Ovary (tissue), 3 donors: ENCODE measurements around the gene ST3GAL5.

Source experiments
- CTCF ChIP-seq, 3 donors: fragments of 450-650 bp in 2 of 3; fragments of 200-600 bp in 1 of 3; IDR thresholded peaks; one replicate each; pipeline versions ENCODE4 v1.5.1 to v1.8.0; 2016 to 2022; ENCODE audit warnings: antibody characterized with exemption in 3 of 3, mild to moderate bottlenecking in 1 of 3
- EP300 ChIP-seq: sonication (generic); formaldehyde crosslinking; IDR thresholded peaks from one replicate; pipeline ENCODE4 v1.6.1; 2017; ENCODE audit warnings: antibody characterized with exemption
- POLR2A ChIP-seq: fragments of 450-650 bp; IDR thresholded peaks from one replicate; pipeline ENCODE4 v1.6.1; 2017; ENCODE audit warnings: antibody characterized with exemption, mild to moderate bottlenecking, moderate library complexity
- donor health status: DM: no; HTN: no; CAD: no.

- TF ChIP-seq CTCF (IDR thresholded peaks at IDR 0.05), result no peak
- no peak for TF ChIP-seq EP300
- no peak for TF ChIP-seq POLR2A
Observed at GRCh38 chr2:85844486-85844885, 44.3 kb downstream of the ST3GAL5 start.
